Measurements from ENCODE around the gene ECT2L.

DNA sequence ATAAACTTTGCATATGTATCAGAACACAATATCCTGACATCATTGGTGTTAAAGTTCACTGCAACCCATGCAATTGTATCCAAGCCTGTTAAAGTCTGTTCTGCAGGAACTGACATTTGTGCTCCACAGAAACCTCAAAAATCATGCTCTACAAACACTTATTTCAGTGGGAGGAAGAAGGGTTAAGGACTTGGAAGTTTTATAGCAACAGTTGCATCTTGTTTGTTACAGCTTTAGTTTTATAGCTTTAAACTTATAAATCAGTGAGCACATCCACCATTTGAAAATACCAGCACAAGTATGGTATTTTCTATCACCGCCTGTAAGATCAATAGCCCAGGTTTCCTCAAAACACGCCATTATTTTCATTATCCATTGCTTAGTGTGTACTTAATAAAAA lies 884 bp downstream of the ECT2L start:
- TF ChIP-seq, protein P1, sequence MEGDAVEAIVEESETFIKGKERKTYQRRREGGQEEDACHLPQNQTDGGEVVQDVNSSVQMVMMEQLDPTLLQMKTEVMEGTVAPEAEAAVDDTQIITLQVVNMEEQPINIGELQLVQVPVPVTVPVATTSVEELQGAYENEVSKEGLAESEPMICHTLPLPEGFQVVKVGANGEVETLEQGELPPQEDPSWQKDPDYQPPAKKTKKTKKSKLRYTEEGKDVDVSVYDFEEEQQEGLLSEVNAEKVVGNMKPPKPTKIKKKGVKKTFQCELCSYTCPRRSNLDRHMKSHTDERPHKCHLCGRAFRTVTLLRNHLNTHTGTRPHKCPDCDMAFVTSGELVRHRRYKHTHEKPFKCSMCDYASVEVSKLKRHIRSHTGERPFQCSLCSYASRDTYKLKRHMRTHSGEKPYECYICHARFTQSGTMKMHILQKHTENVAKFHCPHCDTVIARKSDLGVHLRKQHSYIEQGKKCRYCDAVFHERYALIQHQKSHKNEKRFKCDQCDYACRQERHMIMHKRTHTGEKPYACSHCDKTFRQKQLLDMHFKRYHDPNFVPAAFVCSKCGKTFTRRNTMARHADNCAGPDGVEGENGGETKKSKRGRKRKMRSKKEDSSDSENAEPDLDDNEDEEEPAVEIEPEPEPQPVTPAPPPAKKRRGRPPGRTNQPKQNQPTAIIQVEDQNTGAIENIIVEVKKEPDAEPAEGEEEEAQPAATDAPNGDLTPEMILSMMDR (IDR thresholded peaks at IDR 0.05; ENCODE audit: insufficient read depth, low read length, poor library complexity, severe bottlenecking): no peak
- no peak for TF ChIP-seq EZH2phosphoT487 (conservative IDR thresholded peaks at IDR 0.05; ENCODE audit: low read length)
